ENCODE data around the gene NBAS.
"Not testable (repeated sequence)": the region's sequence is repeated elsewhere in the genome, so short reads cannot be mapped to it uniquely, and the experiment has no call there.

Gene NBAS

DNA sequence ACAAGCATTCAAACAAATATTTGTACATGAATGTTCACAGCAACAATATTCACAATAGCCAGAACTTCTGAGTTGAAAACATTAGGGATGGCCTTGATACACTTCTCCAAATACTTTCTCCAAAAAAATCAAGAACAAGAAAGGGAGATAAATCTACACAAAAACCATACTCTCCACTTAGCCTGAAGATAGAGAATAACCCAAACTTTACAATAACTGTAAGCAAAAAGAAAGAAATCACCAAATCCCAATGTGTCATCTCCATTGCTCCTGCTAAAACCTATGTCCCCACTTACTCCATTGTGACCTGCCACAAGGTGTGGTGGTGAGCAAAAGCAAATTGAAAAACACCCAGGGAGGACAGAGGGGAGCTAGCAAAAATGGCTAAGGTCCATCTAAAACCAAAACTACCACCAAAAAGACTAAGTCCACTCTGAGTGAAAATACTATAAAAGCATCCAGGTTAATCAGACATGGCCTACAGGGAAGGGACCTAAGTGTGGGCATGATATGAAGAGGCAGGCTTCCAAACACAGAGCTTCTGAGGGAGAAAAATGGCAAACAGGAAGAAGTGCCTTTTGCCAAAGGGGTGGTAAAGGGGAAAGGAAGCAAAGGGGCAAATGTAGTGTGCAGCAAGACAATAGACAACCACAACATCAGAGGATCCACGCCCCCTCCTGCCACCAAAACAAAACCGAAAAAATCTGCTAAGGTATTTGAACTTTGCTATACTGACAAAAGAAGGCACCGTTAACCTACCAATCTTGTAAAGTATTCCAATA, 56.1 kb downstream of the NBAS start:
- H3K4me3 ChIP-seq (ENCODE audit: low read length): no peak overlapping the region

DNA sequence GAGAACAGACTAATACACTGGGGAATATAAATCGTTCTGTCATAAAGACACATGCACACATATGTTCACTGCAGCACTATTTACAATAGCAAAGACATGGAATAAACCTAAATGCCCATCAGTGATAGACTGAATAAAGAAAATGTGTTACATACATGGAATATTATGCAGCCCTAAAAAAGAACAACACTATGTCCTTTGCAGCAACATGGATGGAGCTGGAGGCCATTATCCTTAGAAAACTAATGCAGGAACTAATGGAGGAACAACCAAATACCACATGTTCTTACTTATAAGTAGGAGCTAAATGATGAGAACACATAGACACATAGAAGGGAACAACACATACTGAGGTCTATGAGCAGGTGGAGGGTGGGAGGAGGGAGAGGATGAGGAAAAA, 61.9 kb downstream of the NBAS start:
- not testable (repeated sequence) for H2BK5ac ChIP-seq (ENCODE audit: low read length); H3K23ac ChIP-seq (ENCODE audit: low read length); H3K79me2 ChIP-seq (ENCODE audit: control insufficient read depth, insufficient read depth, low read length); H3K79me1 ChIP-seq (ENCODE audit: low read length); H3K36me3 ChIP-seq (ENCODE audit: control insufficient read depth, insufficient read depth, low read length); H3K4me1 ChIP-seq (ENCODE audit: control insufficient read depth, low read depth, low read length); DNase-seq; H2AK5ac ChIP-seq (ENCODE audit: low read length); H4K5ac ChIP-seq (ENCODE audit: low read length); H3K9ac ChIP-seq (ENCODE audit: low read length); H3K4ac ChIP-seq (ENCODE audit: low read depth, low read length); H3K56ac ChIP-seq (ENCODE audit: low read length); H3K27me3 ChIP-seq (ENCODE audit: insufficient read depth, low read length, poor library complexity); H3K4me2 ChIP-seq (ENCODE audit: low read length); H3K4me3 ChIP-seq (ENCODE audit: low read length); H2BK120ac ChIP-seq (ENCODE audit: low read depth, low read length); H2BK15ac ChIP-seq (replicated peaks; ENCODE audit: low read depth); H3K18ac ChIP-seq (ENCODE audit: low read length); H4K8ac ChIP-seq (ENCODE audit: low read depth, low read length); H3K27ac ChIP-seq (ENCODE audit: low read depth, low read length)
- no CpG with 5 or more reads among the region's 1 CpG for WGBS (ENCODE audit: extremely low coverage, insufficient coverage, low lambda C conversion rate)

More for the DNA sequence above, 56.1 kb downstream of the NBAS start:
- H3K56ac ChIP-seq (ENCODE audit: low read length): no peak overlapping the region
- H3K36me3 ChIP-seq (ENCODE audit: control insufficient read depth, insufficient read depth, low read length): no peaks in the 10 kb centered on the region
- H3K4me2 ChIP-seq (ENCODE audit: low read length): no peak overlapping the region
- H2BK120ac ChIP-seq (ENCODE audit: low read depth, low read length): no peak overlapping the region
- H2BK15ac ChIP-seq (replicated peaks; ENCODE audit: low read depth): no peak overlapping the region
- no peak overlapping the region for H4K8ac ChIP-seq (ENCODE audit: low read depth, low read length)
- no peaks in the 10 kb centered on the region for H3K79me2 ChIP-seq (ENCODE audit: control insufficient read depth, insufficient read depth, low read length)
- no peaks in the 10 kb centered on the region for H3K4me1 ChIP-seq (ENCODE audit: control insufficient read depth, low read depth, low read length)
- H3K9ac ChIP-seq (ENCODE audit: low read length): no peak overlapping the region
- H3K18ac ChIP-seq (ENCODE audit: low read length): no peak overlapping the region
- H3K79me1 ChIP-seq (ENCODE audit: low read length): no peaks in the 10 kb centered on the region
- no peak overlapping the region for H2AK5ac ChIP-seq (ENCODE audit: low read length)
- no peak for DNase-seq
- no peak overlapping the region for H2BK5ac ChIP-seq (ENCODE audit: low read length)
- H3K27me3 ChIP-seq (ENCODE audit: insufficient read depth, low read length, poor library complexity): no peaks in the 10 kb centered on the region
- H3K27ac ChIP-seq (ENCODE audit: low read depth, low read length): no peak overlapping the region
- H3K4ac ChIP-seq (ENCODE audit: low read depth, low read length): no peak overlapping the region
- no peak overlapping the region for H4K5ac ChIP-seq (ENCODE audit: low read length)
- no CpG with 5 or more reads among the region's 3 CpGs for WGBS (ENCODE audit: extremely low coverage, insufficient coverage, low lambda C conversion rate)
- no peak overlapping the region for H3K23ac ChIP-seq (ENCODE audit: low read length)

- Histone ChIP-seq H4K8ac (ENCODE audit: low read depth, low read length) (no peak overlapping the region), H3K79me1 (ENCODE audit: low read length) (no peaks in the 10 kb centered on the region), H3K36me3 (ENCODE audit: control insufficient read depth, insufficient read depth, low read length) (no peaks in the 10 kb centered on the region), H4K5ac (ENCODE audit: low read length) (no peak overlapping the region), H2BK15ac (replicated peaks; ENCODE audit: low read depth) (no peak overlapping the region), H3K9ac (ENCODE audit: low read length) (no peak overlapping the region), H3K56ac (ENCODE audit: low read length) (no peak overlapping the region), H3K23ac (ENCODE audit: low read length) (no peak overlapping the region), H2BK5ac (ENCODE audit: low read length) (no peak overlapping the region), H3K27me3 (ENCODE audit: insufficient read depth, low read length, poor library complexity) (no peaks in the 10 kb centered on the region), H3K27ac (ENCODE audit: low read depth, low read length) (no peak overlapping the region), H2BK120ac (ENCODE audit: low read depth, low read length) (no peak overlapping the region), H3K79me2 (ENCODE audit: control insufficient read depth, insufficient read depth, low read length) (no peaks in the 10 kb centered on the region), H3K4me3 (ENCODE audit: low read length) (no peak overlapping the region), H3K18ac (ENCODE audit: low read length) (no peak overlapping the region), H2AK5ac (ENCODE audit: low read length) (no peak overlapping the region), H3K4ac (ENCODE audit: low read depth, low read length) (no peak overlapping the region), H3K4me1 (ENCODE audit: control insufficient read depth, low read depth, low read length) (no peaks in the 10 kb centered on the region), H3K4me2 (ENCODE audit: low read length) (no peak overlapping the region)
- no peak for DNase-seq
- WGBS (ENCODE audit: extremely low coverage, insufficient coverage, low lambda C conversion rate): no CpG with 5 or more reads among the region's 6 CpGs
Measured at GRCh38 chr2:15498554-15498953, 62.6 kb downstream of the NBAS start.

DNA sequence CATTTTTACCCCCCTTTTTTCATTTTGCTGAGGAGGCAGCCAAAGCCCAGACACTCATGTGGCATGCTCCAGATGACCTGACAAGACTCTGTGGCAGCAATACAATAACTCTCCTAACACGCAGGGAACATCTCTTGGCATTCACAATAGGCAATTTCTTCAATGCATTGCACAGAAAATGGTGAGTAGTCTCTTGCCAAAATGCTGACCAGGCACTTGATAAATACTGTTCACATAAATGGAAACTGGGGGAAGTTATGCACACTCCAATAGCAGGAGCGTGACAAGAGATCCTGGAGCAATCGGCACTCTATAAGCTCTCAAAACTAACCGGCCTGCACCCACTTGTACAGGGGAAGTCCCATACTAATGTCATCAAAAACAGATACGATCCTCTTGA, 66.3 kb downstream of the NBAS start:
- Histone ChIP-seq H3K4me2 (ENCODE audit: low read length) (no peak overlapping the region), H3K23ac (ENCODE audit: low read length) (no peak overlapping the region), H3K4me3 (ENCODE audit: low read length) (no peak overlapping the region), H4K8ac (ENCODE audit: low read depth, low read length) (no peak overlapping the region), H2BK15ac (replicated peaks; ENCODE audit: low read depth) (no peak overlapping the region), H2BK120ac (ENCODE audit: low read depth, low read length) (no peak overlapping the region), H3K79me1 (ENCODE audit: low read length) (no peaks in the 10 kb centered on the region), H2BK5ac (ENCODE audit: low read length) (no peak overlapping the region), H3K36me3 (ENCODE audit: control insufficient read depth, insufficient read depth, low read length) (no peaks in the 10 kb centered on the region), H3K9ac (ENCODE audit: low read length) (no peak overlapping the region), H3K79me2 (ENCODE audit: control insufficient read depth, insufficient read depth, low read length) (no peaks in the 10 kb centered on the region), H2AK5ac (ENCODE audit: low read length) (no peak overlapping the region), H3K27ac (ENCODE audit: low read depth, low read length) (no peak overlapping the region), H3K18ac (ENCODE audit: low read length) (no peak overlapping the region), H3K4ac (ENCODE audit: low read depth, low read length) (no peak overlapping the region), H3K4me1 (ENCODE audit: control insufficient read depth, low read depth, low read length) (no peaks in the 10 kb centered on the region), H3K27me3 (ENCODE audit: insufficient read depth, low read length, poor library complexity) (no peaks in the 10 kb centered on the region), H4K5ac (ENCODE audit: low read length) (no peak overlapping the region), H3K56ac (ENCODE audit: low read length) (no peak overlapping the region)
- WGBS (ENCODE audit: extremely low coverage, insufficient coverage, low lambda C conversion rate): no CpG with 5 or more reads among the region's 5 CpGs
- no peak for DNase-seq

DNA sequence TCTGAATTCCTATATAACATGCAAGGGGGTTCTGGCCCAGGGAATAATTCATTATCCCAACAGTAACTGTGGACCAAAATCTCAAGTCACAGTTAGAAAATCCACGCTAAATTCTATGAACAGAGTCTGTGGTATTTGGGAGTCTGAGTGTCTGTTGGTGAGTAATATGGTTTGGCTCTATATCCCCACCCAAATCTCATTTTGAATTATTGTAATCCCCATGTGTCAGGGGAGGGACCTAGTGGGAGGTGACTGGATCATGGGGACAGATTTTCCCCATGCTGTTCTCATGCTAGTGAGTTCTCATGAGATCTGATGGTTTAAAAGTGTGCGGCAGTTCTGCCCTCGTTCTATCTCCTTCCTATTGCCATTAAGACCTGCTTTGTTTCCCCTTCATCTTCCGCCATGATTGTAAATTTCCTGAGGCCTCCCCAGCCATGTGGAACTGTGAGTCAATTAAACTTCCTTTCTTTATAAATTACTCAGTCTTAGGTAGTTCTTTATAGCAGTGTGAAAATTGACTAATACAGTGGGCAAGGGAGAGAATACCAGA, 68.3 kb downstream of the NBAS start:
- Histone ChIP-seq H4K8ac (ENCODE audit: low read depth, low read length) (no peak overlapping the region), H2BK5ac (ENCODE audit: low read length) (no peak overlapping the region), H3K4me3 (ENCODE audit: low read length) (no peak overlapping the region), H3K79me2 (ENCODE audit: control insufficient read depth, insufficient read depth, low read length) (no peaks in the 10 kb centered on the region), H4K5ac (ENCODE audit: low read length) (no peak overlapping the region), H3K23ac (ENCODE audit: low read length) (no peak overlapping the region), H2BK120ac (ENCODE audit: low read depth, low read length) (no peak overlapping the region), H3K79me1 (ENCODE audit: low read length) (no peaks in the 10 kb centered on the region), H3K4me2 (ENCODE audit: low read length) (no peak overlapping the region), H3K9ac (ENCODE audit: low read length) (no peak overlapping the region), H2BK15ac (replicated peaks; ENCODE audit: low read depth) (no peak overlapping the region), H3K36me3 (ENCODE audit: control insufficient read depth, insufficient read depth, low read length) (no peaks in the 10 kb centered on the region), H3K56ac (ENCODE audit: low read length) (no peak overlapping the region), H3K4ac (ENCODE audit: low read depth, low read length) (no peak overlapping the region), H3K4me1 (ENCODE audit: control insufficient read depth, low read depth, low read length) (no peaks in the 10 kb centered on the region), H2AK5ac (ENCODE audit: low read length) (no peak overlapping the region), H3K18ac (ENCODE audit: low read length) (no peak overlapping the region), H3K27ac (ENCODE audit: low read depth, low read length) (no peak overlapping the region), H3K27me3 (ENCODE audit: insufficient read depth, low read length, poor library complexity) (no peaks in the 10 kb centered on the region)
- no peak for DNase-seq
- no CpG with 5 or more reads among the region's 4 CpGs for WGBS (ENCODE audit: extremely low coverage, insufficient coverage, low lambda C conversion rate)

DNA sequence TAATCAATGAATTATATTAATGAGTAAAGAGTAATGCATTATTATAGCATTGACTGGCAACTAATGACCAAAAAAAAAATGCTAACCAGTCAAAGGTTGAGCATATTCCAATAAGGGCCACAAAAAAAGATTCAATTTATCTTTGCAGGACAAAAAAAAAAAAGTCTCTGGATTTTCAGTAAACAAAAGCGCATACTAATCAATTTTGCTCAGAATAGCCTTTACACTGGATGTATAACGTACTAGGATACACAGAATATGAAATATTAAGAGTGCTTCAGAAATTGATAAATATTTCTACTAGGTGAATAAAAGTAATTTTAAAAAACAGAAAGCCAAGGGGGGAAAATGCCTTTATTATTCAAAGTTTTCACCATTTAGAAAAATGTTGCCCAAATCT, 74.4 kb downstream of the NBAS start:
- H4K5ac ChIP-seq (ENCODE audit: low read length): no peak overlapping the region
- no CpG with 5 or more reads among the region's 2 CpGs for WGBS (ENCODE audit: extremely low coverage, insufficient coverage, low lambda C conversion rate)
- no peak overlapping the region for H3K4me3 ChIP-seq (ENCODE audit: low read length)
- H3K23ac ChIP-seq (ENCODE audit: low read length): no peak overlapping the region
- H3K9ac ChIP-seq (ENCODE audit: low read length): no peak overlapping the region
- H3K4me2 ChIP-seq (ENCODE audit: low read length): no peak overlapping the region
- H2BK15ac ChIP-seq (replicated peaks; ENCODE audit: low read depth): no peak overlapping the region
- H3K27me3 ChIP-seq (ENCODE audit: insufficient read depth, low read length, poor library complexity): no peaks in the 10 kb centered on the region
- H3K79me1 ChIP-seq (ENCODE audit: low read length): no peaks in the 10 kb centered on the region
- H3K18ac ChIP-seq (ENCODE audit: low read length): no peak overlapping the region
- no peaks in the 10 kb centered on the region for H3K4me1 ChIP-seq (ENCODE audit: control insufficient read depth, low read depth, low read length)
- DNase-seq: no peak
- H3K36me3 ChIP-seq (ENCODE audit: control insufficient read depth, insufficient read depth, low read length): no peaks in the 10 kb centered on the region
- H3K79me2 ChIP-seq (ENCODE audit: control insufficient read depth, insufficient read depth, low read length): no peaks in the 10 kb centered on the region
- no peak overlapping the region for H3K4ac ChIP-seq (ENCODE audit: low read depth, low read length)
- no peak overlapping the region for H2BK5ac ChIP-seq (ENCODE audit: low read length)
- no peak overlapping the region for H3K27ac ChIP-seq (ENCODE audit: low read depth, low read length)
- H3K56ac ChIP-seq (ENCODE audit: low read length): no peak overlapping the region
- no peak overlapping the region for H4K8ac ChIP-seq (ENCODE audit: low read depth, low read length)
- no peak overlapping the region for H2BK120ac ChIP-seq (ENCODE audit: low read depth, low read length)
- H2AK5ac ChIP-seq (ENCODE audit: low read length): no peak overlapping the region

Data from mesendoderm (in vitro differentiated cells).